Gastrocnemius medialis (tissue), 4 donors: ENCODE results near the gene SASS6. TPM values are rescaled to one million over a fixed set of nuclear protein-coding genes. Genes with fewer than 3 reads are reported as not detected.

Source experiments
- ATAC-seq, 2 donors: fragments of 150-250 bp; one replicate each; pipeline ENCODE4 v1.9.1; 2016
- DNase-seq, 2 donors: peaks; one replicate each; pipeline ENCODE4 v3.0.0-alpha.2; 2019
- H3K27ac ChIP-seq, 4 donors: fragments of 200-600 bp; sonication (generic); 1 replicate in 1 of 4; 2 replicates in 3 of 4; pipeline ENCODE4 v1.5.1; 2016 to 2018; ENCODE audit warnings: mild to moderate bottlenecking in 2 of 4, moderate library complexity in 1 of 4
- H3K27me3 ChIP-seq, 3 donors: fragments of 200-600 bp; sonication (generic) in 2 of 3; 1 replicate in 1 of 3; 2 replicates in 2 of 3; pipeline versions ENCODE4 v1.5.1 to v1.6.0; 2016 to 2019; ENCODE audit warnings: mild to moderate bottlenecking in 1 of 3, moderate library complexity in 1 of 3
- H3K36me3 ChIP-seq, 2 donors: fragments of 200-600 bp; sonication (generic) in 1 of 2; one replicate each; pipeline ENCODE4 v1.5.1; 2017 to 2018
- H3K4me1 ChIP-seq, 2 donors: fragments of 200-600 bp; sonication (generic) in 1 of 2; one replicate each; pipeline ENCODE4 v1.5.1; 2016 to 2017; ENCODE audit warnings: mild to moderate bottlenecking in 2 of 2
- H3K4me3 ChIP-seq, 4 donors: fragments of 200-600 bp; sonication (generic) in 3 of 4; 1 replicate in 1 of 4; 2 replicates in 3 of 4; pipeline ENCODE4 v1.5.1; 2016 to 2019; ENCODE audit warnings: mild to moderate bottlenecking in 2 of 4
- H3K9me3 ChIP-seq, 3 donors: fragments of 200-600 bp; sonication (generic) in 2 of 3; 1 replicate in 1 of 3; 2 replicates in 2 of 3; pipeline ENCODE4 v1.5.1; 2016 to 2019
- POLR2A ChIP-seq, 2 donors: fragments of 450-650 bp; IDR thresholded peaks; one replicate each; pipeline ENCODE4 v1.6.1; 2017; ENCODE audit warnings: antibody characterized with exemption in 2 of 2, mild to moderate bottlenecking in 2 of 2, moderate library complexity in 2 of 2
- in situ Hi-C, 4 donors: fragments of 200-750 bp; cut with MboI; loops; one replicate each; pipeline versions ENCODE4 v1.15.0 to v1.8.0; 2017; ENCODE audit warnings: low sequenced_read_pairs in 4 of 4
- intact Hi-C: fragments of 100-400 bp; cut with DNase I; formaldehyde crosslinking; loops from one replicate; pipeline ENCODE4 v1.15.1; 2023; ENCODE audit warnings: low total_unique reads
- total RNA-seq, 4 donors: library from RNA; depleted of rRNA; stranded (reverse); fragments of >200 nt; gene quantifications; one replicate each; pipeline versions ENCODE4 v1.1.0 to v1.2.3, GENCODE V29; 2016
- TF ChIP-seq, protein P1 (sequence below), 5 experiments: fragments of 450-650 bp in 3 of 5; fragments of 200-600 bp in 2 of 5; sonication (generic) in 2 of 5; IDR thresholded peaks in 4 of 5; conservative IDR thresholded peaks in 1 of 5; 1 replicate in 4 of 5; 2 replicates in 1 of 5; pipeline ENCODE4 v1.5.1; 2016 to 2019; ENCODE audit warnings: antibody characterized with exemption in 5 of 5, mild to moderate bottlenecking in 3 of 5, moderate library complexity in 3 of 5

The SASS6 gene
- total RNA-seq, result 1 to 10 TPM in 3 of 4 donors, under 1 TPM in 1; 0.71 to 4.2 (median 1.6) TPM

- TF ChIP-seq, protein P1, sequence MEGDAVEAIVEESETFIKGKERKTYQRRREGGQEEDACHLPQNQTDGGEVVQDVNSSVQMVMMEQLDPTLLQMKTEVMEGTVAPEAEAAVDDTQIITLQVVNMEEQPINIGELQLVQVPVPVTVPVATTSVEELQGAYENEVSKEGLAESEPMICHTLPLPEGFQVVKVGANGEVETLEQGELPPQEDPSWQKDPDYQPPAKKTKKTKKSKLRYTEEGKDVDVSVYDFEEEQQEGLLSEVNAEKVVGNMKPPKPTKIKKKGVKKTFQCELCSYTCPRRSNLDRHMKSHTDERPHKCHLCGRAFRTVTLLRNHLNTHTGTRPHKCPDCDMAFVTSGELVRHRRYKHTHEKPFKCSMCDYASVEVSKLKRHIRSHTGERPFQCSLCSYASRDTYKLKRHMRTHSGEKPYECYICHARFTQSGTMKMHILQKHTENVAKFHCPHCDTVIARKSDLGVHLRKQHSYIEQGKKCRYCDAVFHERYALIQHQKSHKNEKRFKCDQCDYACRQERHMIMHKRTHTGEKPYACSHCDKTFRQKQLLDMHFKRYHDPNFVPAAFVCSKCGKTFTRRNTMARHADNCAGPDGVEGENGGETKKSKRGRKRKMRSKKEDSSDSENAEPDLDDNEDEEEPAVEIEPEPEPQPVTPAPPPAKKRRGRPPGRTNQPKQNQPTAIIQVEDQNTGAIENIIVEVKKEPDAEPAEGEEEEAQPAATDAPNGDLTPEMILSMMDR (IDR thresholded peaks at IDR 0.05 in 4 of 5, conservative IDR thresholded peaks at IDR 0.05 in 1 of 5), result peak in 3 of 5 experiments; percentile 9 to 28 (median 23)
- peak; percentile 7 to 20 for TF ChIP-seq POLR2A (IDR thresholded peaks at IDR 0.05)
- Histone ChIP-seq H3K36me3 (peaks cover 0 to 11% of the 10 kb centered on the region in 2 donors), H3K9me3 (no peaks in the 10 kb centered on the region), H3K4me3 (peak within 1 kb of the TSS; percentile 80 to 90 (median 85)), H3K27ac (peak within 1 kb of the TSS; percentile 75 to 85 (median 82)), H3K4me1 (peaks cover 20 to 28% of the 10 kb centered on the region in 2 donors), H3K27me3 (no peaks in the 10 kb centered on the region)
- intact Hi-C loops, result loop anchor here (1.0 to 5.0 kb wide), 6 partner anchors 94 to 762 kb away; partner anchors contain the start of genes DBT, EXTL2, RTCA and SLC35A3
- in situ Hi-C loops, result loop anchor here in 1 of 4 donors (10.0 kb wide), 2 partner anchors 122 to 762 kb away; partner anchors contain the start of genes EXTL2 and SLC30A7
- ATAC-seq, result peak; percentile 99
- DNase-seq, result peak; percentile 96
These were observed at the start of gene SASS6, which contains the start of gene TRMT13 for GRCh38 chr1:100132566-100133477. Gene SASS6 (minus strand): TSS chr1:100132930. CDS start chr1:100132814, 116 bp downstream. Gene TRMT13 (plus strand): TSS chr1:100133163. CDS start chr1:100133169, 6 bp downstream.

GRCh38 chr1:100178091-100178490 lies 45.4 kb upstream of the SASS6 start, which contains the start of gene LRRC39:
Gene LRRC39 (minus strand): TSS chr1:100178256. CDS start chr1:100168516, 9,740 bp downstream.
- in situ Hi-C loops, result no loop called here
- Histone ChIP-seq H3K4me1 (peaks cover 6 to 17% of the 10 kb centered on the region in 2 donors), H3K4me3 (peak within 1 kb of the TSS; percentile 46 to 55 (median 50)), H3K27me3 (no peaks in the 10 kb centered on the region), H3K27ac (peak within 1 kb of the TSS; percentile 76 to 89 (median 82)), H3K36me3 (no peaks in the 10 kb centered on the region), H3K9me3 (no peaks in the 10 kb centered on the region)
- DNase-seq, result no peak
- intact Hi-C loops, result loop anchor here (1.0 to 5.0 kb wide), 3 partner anchors 12 to 174 kb away; partner anchors contain the start of genes CDC14A and RTCA
- peak; percentile 94 to 98 for ATAC-seq
- peak in 1 of 2 donors; percentile 41 for TF ChIP-seq POLR2A (IDR thresholded peaks at IDR 0.05)
- TF ChIP-seq, protein P1 (IDR thresholded peaks at IDR 0.05 in 4 of 5, conservative IDR thresholded peaks at IDR 0.05 in 1 of 5), result no peak

- TF ChIP-seq, protein P1 (IDR thresholded peaks at IDR 0.05 in 4 of 5, conservative IDR thresholded peaks at IDR 0.05 in 1 of 5), result no peak
- no peak for TF ChIP-seq POLR2A (IDR thresholded peaks at IDR 0.05)
- peak; percentile 40 to 46 for ATAC-seq
- in situ Hi-C loops, result no loop called here
- H3K4me1 ChIP-seq, result peaks cover 6 to 17% of the 10 kb centered on the region in 2 donors
- H3K27me3 ChIP-seq, result no peaks in the 10 kb centered on the region
- peak overlapping the region; percentile 76 to 89 (median 82) for H3K27ac ChIP-seq
- H3K9me3 ChIP-seq, result no peaks in the 10 kb centered on the region
- intact Hi-C loops, result loop anchor here (1.0 to 5.0 kb wide), 3 partner anchors 11 to 175 kb away; partner anchors contain the start of genes CDC14A and RTCA
- H3K4me3 ChIP-seq, result peak overlapping the region; percentile 46 to 55 (median 50)
- no peak for DNase-seq
- no peaks in the 10 kb centered on the region for H3K36me3 ChIP-seq
These were observed 44.7 kb upstream of the SASS6 start for GRCh38 chr1:100177295-100178041.

DNA sequence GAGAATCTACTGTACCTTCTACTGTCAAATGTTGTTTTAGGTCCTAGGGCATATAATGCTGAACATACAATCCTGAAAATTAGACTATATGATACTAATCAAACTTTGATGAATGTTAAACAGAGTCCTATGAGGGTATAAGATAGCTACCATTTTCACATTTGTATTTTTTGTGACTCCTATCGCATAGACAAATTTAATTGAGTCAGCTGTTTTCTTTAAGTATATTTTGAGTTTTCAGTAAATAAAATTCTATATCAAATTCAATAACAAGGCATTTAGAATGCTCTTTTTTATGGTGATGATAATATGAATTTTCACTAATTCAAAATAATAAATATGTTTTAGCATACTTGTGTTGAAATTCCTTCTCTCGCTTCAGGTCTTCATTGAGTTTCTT lies 35.3 kb upstream of the SASS6 start:
- Histone ChIP-seq H3K9me3 (no peaks in the 10 kb centered on the region), H3K4me1 (peaks cover 3 to 18% of the 10 kb centered on the region in 2 donors), H3K27ac (peak overlapping the region in 1 of 4 donors; percentile 69), H3K27me3 (no peaks in the 10 kb centered on the region), H3K4me3 (no peak overlapping the region), H3K36me3 (peaks cover 0 to 5% of the 10 kb centered on the region in 2 donors)
- in situ Hi-C loops (no loop called here), intact Hi-C loops (no loop called here)
- DNase-seq, result no peak
- no peak for TF ChIP-seq POLR2A (IDR thresholded peaks at IDR 0.05)
- no peak for ATAC-seq
